HG03097 (cell line): Measurements from ENCODE around the gene ERBB4.
A peak's percentile ranks its signal among the peaks of the same experiment; 100 is the strongest.
"Not testable (repeated sequence)": the region's sequence is repeated elsewhere in the genome, so short reads cannot be mapped to it uniquely, and the experiment has no call there.

Experiments used
- ATAC-seq: cut with Tn5 transposase; IDR thresholded peaks from one replicate; pipeline ENCODE4 v1.9.1; 2021; ENCODE audit not compliant: unreplicated experiment, low FRiP score

ERBB4 gene

GRCh38 chr2:211673133-211673905 lies 865.3 kb downstream of the ERBB4 start:
- ATAC-seq: no peak

GRCh38 chr2:211671977-211672376 lies 866.6 kb downstream of the ERBB4 start:
- ATAC-seq: no peak

- ATAC-seq: no peak
Observed at GRCh38 chr2:211665299-211665698, 873.3 kb downstream of the ERBB4 start.

GRCh38 chr2:211664321-211664720 lies 874.3 kb downstream of the ERBB4 start:
- no peak for ATAC-seq

- no peak for ATAC-seq
Observed at GRCh38 chr2:211654211-211654780, 884.3 kb downstream of the ERBB4 start.

GRCh38 chr2:211652327-211652726 lies 886.3 kb downstream of the ERBB4 start:
- no peak for ATAC-seq

GRCh38 chr2:211649331-211649730 lies 889.3 kb downstream of the ERBB4 start:
- no peak for ATAC-seq

GRCh38 chr2:211631503-211631902 lies 907.1 kb downstream of the ERBB4 start:
- ATAC-seq: no peak

GRCh38 chr2:211623096-211623495 lies 915.5 kb downstream of the ERBB4 start:
- no peak for ATAC-seq

- no peak for ATAC-seq
Observed at GRCh38 chr2:211620986-211621385, 917.6 kb downstream of the ERBB4 start.

GRCh38 chr2:211617803-211618202 lies 920.8 kb downstream of the ERBB4 start:
- no peak for ATAC-seq

- ATAC-seq: no peak
Observed at GRCh38 chr2:211611621-211612020, 927.0 kb downstream of the ERBB4 start.

- ATAC-seq: peak; percentile 68
Observed at GRCh38 chr2:211611061-211611518, 927.5 kb downstream of the ERBB4 start.

- ATAC-seq: no peak
Observed at GRCh38 chr2:211609127-211609526, 929.5 kb downstream of the ERBB4 start.

- ATAC-seq: no peak
Observed at GRCh38 chr2:211599146-211599545, 939.5 kb downstream of the ERBB4 start.

GRCh38 chr2:211598238-211598637 lies 940.4 kb downstream of the ERBB4 start:
- no peak for ATAC-seq

GRCh38 chr2:211592006-211592405 lies 946.6 kb downstream of the ERBB4 start:
- ATAC-seq: not testable (repeated sequence)

GRCh38 chr2:211591426-211591825 lies 947.2 kb downstream of the ERBB4 start:
- ATAC-seq: no peak

- no peak for ATAC-seq
Observed at GRCh38 chr2:211568439-211568838, 970.2 kb downstream of the ERBB4 start.

GRCh38 chr2:211564441-211564840 lies 974.2 kb downstream of the ERBB4 start:
- ATAC-seq: no peak

- ATAC-seq: no peak
Observed at GRCh38 chr2:211545582-211545981, 993.0 kb downstream of the ERBB4 start.

- ATAC-seq: no peak
Observed at GRCh38 chr2:211534632-211535031, 1004.0 kb downstream of the ERBB4 start.
